ENCODE results near the gene STAT5B. TPM values are rescaled to one million over a fixed set of nuclear protein-coding genes. Genes with fewer than 3 reads are reported as not detected.

STAT5B gene
- total and polyA plus RNA-seq, 2 of the 13 experiments (the other 11 are each of a cell fraction or from before 2014, with no cell fraction given), result 21.0 to 42.8 TPM

GRCh38 chr17:42202696-42203095 is 73.5 kb downstream of the STAT5B start:
- Histone ChIP-seq H3K9me3 (ENCODE audit: low read length) (no peaks in the 10 kb centered on the region), H3K4me3 (replicated peaks in 1 of 3; ENCODE audit: insufficient read depth in 1 of 3, low read depth in 2 of 3, low read length in 3 of 3) (no peak overlapping the region), H4K20me1 (ENCODE audit: insufficient read depth, low read length) (no peaks in the 10 kb centered on the region), H3K4me2 (ENCODE audit: low read depth, low read length) (no peak overlapping the region), H2AFZ (ENCODE audit: low read length) (no peak overlapping the region), H3K79me2 (ENCODE audit: insufficient read depth, low read length) (no peaks in the 10 kb centered on the region), H3K36me3 (replicated peaks in 1 of 2; ENCODE audit: control insufficient read depth in 1 of 2, insufficient read depth in 2 of 2, low read length in 2 of 2) (peaks cover 7 to 24% of the 10 kb centered on the region in 2 experiments), H3K27ac (ENCODE audit: extremely low read length, insufficient read depth, low read length) (no peak overlapping the region), H3K9ac (ENCODE audit: insufficient read depth, low read depth, low read length) (no peak overlapping the region), H3K27me3 (ENCODE audit: control insufficient read depth in 1 of 2, insufficient read depth in 2 of 2, low read length in 2 of 2) (no peaks in the 10 kb centered on the region), H3K4me1 (ENCODE audit: insufficient read depth, low read length) (peaks cover 16% of the 10 kb centered on the region)
- FAIRE-seq (no peak), ATAC-seq (no peak), DNase-seq (ENCODE audit: low spot score) (no peak)
- TF ChIP-seq, protein P1, sequence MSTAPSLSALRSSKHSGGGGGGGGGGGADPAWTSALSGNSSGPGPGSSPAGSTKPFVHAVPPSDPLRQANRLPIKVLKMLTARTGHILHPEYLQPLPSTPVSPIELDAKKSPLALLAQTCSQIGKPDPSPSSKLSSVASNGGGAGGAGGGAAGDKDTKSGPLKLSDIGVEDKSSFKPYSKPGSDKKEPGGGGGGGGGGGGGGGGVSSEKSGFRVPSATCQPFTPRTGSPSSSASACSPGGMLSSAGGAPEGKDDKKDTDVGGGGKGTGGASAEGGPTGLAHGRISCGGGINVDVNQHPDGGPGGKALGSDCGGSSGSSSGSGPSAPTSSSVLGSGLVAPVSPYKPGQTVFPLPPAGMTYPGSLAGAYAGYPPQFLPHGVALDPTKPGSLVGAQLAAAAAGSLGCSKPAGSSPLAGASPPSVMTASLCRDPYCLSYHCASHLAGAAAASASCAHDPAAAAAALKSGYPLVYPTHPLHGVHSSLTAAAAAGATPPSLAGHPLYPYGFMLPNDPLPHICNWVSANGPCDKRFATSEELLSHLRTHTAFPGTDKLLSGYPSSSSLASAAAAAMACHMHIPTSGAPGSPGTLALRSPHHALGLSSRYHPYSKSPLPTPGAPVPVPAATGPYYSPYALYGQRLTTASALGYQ (CRISPR knock-in tag; IDR thresholded peaks at IDR 0.05), result no peak
- TF ChIP-seq DNMT1 (CRISPR knock-in tag; IDR thresholded peaks at IDR 0.05) (no peak), SOX5 (CRISPR knock-in tag; IDR thresholded peaks at IDR 0.05; ENCODE audit: borderline replicate concordance) (no peak), ZNF274 (CRISPR knock-in tag; IDR thresholded peaks at IDR 0.05) (no peak), MXI1 (IDR thresholded peaks at IDR 0.05; ENCODE audit: borderline replicate concordance, low read depth, low read length) (no peak), SOX13 (IDR thresholded peaks at IDR 0.05) (no peak), SOX13 (CRISPR knock-in tag; conservative IDR thresholded peaks at IDR 0.05 in 1 of 2, IDR thresholded peaks at IDR 0.05 in 1 of 2) (no peak), ATF1 (CRISPR knock-in tag; IDR thresholded peaks at IDR 0.05) (no peak), ZNF605 (CRISPR knock-in tag; IDR thresholded peaks at IDR 0.05) (no peak), ZBTB7B (CRISPR knock-in tag; IDR thresholded peaks at IDR 0.05) (no peak), ZNF362 (CRISPR knock-in tag; IDR thresholded peaks at IDR 0.05; ENCODE audit: borderline replicate concordance) (no peak)
- CTCF ChIA-PET (ENCODE audit: low intra/inter-chr PET ratio, low total read pairs), result no interaction called here
- POLR2A ChIA-PET, result no interaction called here
- intact Hi-C loops (cut with micrococcal nuclease; ENCODE audit: unreplicated experiment), result no loop called here
- BruUV-seq (replicated peaks), result no TSS peak
- WGBS (ENCODE audit: low lambda C conversion rate), result 94% methylated on average over 5 of the region's 5 CpGs
- in situ Hi-C loops (cut with HindIII; ENCODE audit: extremely low pct_ligation_motif_present, low pct_unique_long_range_greater_than_20kb), result no loop called here
